Left kidney (tissue), 2 donors: ENCODE measurements around the gene SHISA7. TPM values are rescaled to one million over a fixed set of nuclear protein-coding genes. Genes with fewer than 3 reads are reported as not detected.
"Not testable (repeated sequence)": the region's sequence is repeated elsewhere in the genome, so short reads cannot be mapped to it uniquely, and the experiment has no call there.

Experiments
- DNase-seq: peaks from one replicate; pipeline ENCODE4 v3.0.0-alpha.2; 2013
- polyA plus RNA-seq: library from polyadenylated mRNA; unstranded; fragments of 120-200 nt; gene quantifications from one replicate; pipeline ENCODE4 v1.2.1, GENCODE V29; 2013; ENCODE audit not compliant: insufficient read length

Gene SHISA7
- polyA plus RNA-seq, 1 donor: 0.20 TPM

DNA sequence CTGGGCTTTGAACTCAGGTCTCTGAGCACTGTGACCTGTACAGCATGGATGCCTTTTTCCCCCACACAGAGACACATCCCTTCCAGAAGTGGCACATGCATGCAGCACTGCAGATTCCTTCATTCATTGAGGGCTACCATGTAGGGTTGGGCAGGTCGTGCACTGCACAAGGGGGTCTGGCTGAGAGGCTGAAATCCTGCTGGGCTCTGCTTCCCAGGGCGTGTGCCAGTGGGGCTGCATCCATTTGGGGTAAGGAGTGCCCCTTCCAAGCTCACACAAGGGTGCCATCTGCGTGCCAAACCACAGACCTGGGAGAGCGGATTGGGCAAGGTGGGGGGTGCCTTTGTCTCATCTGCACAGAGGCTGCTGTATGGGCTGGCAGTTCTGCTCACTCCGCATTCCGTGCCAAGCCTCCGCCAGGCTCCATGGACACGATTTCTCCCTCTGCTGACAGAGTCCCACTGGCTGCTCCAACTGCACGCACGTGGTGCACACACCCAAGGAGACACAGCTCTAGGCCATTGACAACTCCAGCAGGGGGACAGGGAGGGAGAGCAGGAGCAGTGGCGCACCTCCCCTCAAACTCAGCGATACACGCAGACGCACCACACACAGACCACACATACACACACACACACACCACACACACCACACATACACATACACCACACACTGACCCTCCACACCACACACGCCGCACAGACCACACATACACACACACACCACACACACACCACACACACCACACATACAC is 4.5 kb upstream of the SHISA7 start:
- no peak for DNase-seq

DNA sequence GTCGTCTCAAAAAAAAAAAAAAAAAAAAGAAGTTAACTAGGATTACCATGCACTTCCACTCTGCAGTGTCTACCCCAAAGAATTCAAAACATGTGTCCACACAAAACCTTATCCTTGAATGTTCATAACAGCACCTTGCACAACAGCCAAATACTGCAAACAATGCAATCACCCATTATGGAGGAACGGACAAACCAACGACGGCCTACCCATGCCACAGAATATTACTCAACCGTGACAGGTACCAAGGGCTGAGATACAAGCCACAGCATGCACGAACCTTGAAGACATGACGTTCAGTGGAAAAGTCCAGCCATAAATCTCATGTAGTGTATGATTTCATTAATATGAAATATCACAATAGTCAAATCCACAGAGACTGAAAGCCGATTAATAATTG is 3.0 kb upstream of the SHISA7 start:
- no peak for DNase-seq

DNA sequence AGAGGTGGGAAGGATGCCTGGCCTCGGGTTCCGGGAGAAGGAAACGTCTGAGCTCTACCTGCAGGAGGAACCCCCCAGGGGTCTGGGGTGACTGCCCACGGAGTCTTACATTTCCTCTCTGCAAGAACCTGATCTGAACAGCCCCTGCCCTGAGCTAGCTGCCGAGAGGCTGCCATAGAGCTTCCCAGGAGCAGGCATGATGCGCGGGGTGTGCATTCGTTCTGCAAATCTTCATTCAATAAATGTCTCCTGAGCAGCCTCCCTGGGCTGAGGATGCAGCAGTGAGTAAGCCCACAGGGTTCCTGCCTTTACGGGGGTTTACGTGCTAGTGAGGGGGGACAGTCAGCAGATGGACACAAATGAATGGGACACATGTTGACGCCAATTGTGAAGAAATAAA is 1.5 kb upstream of the SHISA7 start:
- DNase-seq: no peak

DNA sequence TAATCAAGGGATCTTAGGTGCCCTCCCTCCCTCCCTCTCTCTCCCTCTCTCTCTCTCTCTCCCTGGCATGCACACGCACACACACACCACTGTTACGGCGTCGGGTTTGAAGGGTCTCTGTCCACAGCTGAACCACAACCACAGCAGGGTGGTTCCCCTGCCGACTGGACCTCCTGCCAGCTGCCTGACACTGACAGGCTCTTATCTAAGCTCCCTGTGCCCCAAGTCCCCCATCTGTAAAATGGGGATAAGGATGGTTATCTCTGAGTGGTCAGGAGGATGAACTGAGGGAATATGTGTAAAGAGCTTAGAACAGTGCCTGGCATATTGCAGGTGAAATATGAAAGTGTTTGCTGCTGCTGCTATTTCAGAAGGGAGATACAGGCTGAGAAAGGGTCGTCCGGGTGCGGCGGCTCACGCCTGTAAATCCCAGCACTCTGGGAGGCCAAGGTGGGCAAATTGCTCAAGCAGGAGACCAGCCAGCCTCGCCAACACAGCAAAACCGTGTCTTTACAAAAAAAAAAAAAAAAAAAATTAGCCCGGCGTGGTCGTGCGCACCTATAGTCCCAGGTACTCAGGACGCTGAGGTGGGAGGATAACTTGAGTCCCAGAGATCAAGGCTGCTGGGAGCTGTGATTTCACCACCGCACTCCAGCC is 852 bp upstream of the SHISA7 start:
- DNase-seq: no peak

DNA sequence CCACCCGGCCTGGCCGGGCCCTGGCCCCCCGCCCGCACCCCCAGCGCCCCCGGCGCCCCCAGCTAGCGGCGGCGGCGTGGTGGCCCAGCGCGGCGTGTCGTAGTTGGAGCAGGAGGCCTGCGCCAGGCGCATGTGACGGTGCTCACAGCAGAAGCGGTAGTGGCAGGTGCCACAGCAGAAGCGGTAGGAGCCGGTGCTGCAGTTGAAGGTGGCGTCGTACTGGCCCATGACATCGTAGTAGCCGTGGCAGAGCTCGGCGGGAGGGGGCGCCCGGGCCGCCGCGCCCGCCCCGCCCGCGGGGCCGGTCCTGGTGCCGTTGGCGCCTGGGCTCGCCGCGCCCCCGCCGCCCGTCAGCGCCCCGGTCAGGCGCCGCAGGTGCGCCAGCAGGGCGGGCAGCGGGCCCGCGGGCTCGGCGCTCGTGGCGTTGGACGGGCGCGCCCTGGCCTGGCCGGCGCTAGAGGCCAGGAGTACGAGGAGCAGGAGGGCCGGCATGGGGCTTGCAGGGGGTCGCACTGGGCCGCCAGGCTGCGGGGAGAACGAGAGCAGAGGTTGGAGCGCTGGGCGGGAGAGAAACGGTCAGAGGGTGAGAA is 633 bp downstream of the SHISA7 start:
- no peak for DNase-seq

DNA sequence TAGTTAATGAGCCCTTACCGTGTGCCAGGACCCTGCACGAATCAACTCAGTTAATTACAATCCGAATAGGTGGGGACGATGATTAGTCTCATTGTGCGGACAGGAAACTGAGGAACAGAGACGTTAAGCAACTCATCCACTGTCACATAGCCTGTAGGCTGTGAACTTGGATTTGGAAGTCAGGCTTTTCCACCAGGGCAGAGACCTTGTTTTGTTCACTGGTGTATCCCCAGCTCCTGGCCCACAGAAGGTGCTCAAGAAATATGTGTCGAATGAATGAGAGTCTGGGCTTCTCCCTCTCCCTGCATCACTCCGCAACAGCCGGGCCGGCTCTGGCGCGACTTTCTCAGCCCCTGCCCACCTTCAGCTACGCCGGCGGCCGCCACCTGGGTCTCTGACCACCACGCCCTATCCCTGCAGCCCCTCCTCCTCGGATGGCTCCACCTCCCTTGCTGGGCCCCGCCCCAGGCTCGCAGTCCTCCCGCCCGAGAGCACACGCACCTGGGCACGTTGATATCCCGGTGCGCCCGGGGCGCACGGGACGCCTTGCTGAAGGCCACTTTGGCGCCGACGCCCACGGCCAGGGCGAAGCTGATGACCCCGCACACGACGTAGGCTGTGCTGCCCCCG is 1.3 kb downstream of the SHISA7 start:
- DNase-seq: no peak

DNA sequence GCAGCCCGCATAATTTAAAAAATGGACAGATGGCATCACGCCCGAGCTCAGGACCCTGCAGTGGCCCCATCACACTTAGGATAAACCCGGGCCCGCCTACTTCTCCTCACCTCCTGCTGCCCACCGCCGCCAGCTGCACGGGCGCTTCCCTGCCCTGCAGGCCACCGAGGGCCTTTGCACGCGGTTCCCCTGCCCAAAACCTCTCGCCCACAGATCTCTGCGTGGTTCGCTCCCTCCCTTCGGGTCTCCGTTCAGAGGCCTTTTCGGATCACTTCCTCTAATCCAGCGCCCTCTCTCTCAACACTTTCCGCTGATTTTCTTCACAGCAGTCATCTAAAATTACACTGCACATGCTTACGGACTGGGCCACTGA is 1.8 kb downstream of the SHISA7 start:
- DNase-seq: no peak

DNA sequence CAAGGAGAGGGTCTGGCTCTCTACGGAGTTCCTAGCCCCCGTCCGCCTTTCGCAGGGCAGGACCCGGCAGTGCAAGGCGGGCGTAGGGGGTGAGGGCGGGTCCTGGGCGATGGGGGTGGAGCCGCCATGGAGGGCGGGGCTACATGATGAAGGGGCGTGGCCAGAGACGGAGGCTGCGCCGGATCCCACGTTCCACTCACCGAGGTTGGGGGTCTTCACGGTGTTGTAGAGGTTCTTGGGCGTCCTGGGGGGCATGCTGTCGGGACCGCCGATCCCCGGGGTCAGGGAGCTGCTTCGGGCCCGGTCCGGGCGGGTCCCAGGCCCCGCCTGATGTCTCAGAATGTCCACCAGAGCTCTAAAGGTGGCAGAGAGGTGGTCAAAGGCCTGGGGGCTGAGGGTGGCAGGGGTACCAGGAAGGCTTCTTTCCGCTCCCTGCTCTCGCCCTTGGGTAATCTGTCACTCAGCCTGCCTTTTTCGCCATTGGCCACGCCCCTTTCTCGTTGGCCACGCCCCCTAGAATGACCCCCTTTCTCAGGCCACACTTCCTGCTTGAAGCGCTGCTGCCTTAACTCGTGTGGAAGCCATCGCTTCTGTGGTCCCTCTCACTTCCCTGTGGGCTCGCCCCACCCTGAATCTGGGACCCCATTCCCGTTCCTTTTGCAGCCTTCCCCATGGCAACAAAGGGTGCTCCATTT is 2.5 kb downstream of the SHISA7 start:
- no peak for DNase-seq

DNA sequence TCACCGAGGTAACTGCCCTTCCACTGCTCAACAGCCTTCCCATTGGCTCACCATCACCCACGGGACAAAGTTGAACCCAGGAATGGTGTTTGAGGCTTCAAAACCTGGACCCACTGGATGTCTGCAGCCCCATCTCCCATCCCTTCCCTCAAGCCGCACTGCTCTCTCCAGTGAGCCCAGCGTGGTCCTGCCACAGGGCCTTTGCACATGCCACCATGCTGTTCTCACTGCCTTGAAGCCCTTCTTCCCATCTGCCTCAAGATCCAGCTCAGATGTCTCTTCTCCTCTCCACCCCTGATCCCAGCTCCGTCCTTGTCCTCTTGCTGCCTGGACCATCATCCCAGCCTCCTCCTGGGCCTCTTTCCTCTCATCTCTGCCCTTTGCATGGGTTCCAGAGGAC is 4.0 kb downstream of the SHISA7 start:
- no peak for DNase-seq

DNA sequence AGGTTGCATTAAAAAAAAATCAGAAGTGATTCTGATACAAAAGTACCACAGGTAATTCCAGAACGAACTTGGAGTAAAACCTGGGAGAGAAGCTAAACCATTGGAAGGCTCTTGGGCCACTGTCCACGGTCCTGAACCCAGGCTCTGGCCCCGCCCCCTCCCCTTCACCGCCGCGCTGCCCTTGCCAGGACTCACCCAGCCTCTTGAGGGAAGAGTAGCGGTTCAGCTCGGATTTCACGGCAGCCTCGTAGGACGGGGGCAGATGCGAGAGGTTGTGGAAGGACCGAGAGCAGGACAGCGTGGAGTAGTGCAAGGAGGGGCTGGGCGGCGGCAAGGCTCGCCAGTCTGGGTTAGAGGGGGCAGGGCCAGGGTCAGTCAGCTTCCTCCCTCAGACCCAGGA is 5.7 kb downstream of the SHISA7 start:
- peak; percentile 75 for DNase-seq

DNA sequence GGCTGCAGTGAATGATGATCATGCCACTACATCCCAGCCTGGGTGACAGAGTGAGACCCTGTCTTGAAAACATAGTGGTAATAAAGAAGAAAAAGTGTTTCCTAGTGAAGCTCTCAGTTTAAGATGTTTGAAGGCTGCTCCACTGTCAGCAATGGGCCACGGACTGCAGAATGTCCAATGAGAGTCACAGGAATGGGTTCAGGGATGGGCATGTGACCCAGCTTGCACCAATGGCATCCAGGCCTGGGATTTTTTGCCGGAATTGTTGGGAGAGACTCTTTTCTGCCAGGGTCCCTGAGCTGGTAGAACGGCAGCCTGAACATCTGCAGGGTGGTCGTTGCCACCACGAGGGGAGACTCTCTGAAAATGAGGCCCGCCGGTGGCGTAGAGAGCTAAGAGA is 6.3 kb downstream of the SHISA7 start:
- DNase-seq: no peak

DNA sequence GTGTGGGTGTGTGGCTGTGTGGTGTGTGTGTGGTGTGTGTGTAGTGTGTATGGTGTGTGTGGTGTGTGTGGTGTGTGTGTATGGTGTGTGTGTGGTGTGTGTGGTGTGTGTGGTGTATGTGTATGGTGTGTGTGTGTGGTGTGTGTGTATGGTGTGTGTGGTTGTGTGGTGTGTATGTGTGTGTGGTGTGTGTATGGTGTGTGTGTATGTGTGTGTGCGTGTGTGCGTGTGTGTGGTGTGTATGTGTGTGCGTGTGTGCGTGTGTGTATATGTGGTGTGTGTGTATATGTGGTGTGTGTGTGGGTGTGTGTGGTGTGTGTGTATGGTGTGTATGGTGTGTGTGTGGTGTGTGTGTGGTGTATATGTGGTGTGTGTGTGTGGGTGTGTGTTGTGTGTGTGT is 8.1 kb downstream of the SHISA7 start:
- no peak for DNase-seq

DNA sequence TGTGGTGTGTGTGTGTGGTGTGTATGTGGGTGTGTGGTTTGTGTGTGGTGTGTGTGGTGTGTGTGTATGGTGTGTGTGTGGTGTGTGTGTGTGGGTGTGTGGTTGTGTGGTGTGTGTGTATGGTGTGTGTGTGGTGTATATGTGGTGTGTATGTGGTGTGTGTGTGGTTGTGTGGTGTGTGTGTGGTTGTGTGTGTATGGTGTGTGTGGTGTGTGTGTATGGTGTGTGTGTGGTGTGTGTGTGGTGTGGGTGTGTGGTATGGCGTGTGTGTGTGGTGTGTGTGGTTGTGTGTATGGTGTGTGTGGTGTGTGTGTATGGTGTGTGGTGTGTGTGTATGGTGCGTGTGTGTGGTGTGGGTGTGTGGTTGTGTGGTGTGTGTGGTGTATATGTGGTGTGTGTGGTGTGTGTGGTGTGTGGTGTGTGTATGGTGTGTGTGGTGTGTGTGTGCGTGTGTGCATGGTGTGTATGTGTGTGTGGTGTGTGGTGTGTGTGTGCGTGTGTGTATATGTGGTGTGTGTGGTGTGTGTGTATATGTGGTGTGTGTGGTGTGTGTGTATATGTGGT is 8.7 kb downstream of the SHISA7 start:
- DNase-seq: no peak

DNA sequence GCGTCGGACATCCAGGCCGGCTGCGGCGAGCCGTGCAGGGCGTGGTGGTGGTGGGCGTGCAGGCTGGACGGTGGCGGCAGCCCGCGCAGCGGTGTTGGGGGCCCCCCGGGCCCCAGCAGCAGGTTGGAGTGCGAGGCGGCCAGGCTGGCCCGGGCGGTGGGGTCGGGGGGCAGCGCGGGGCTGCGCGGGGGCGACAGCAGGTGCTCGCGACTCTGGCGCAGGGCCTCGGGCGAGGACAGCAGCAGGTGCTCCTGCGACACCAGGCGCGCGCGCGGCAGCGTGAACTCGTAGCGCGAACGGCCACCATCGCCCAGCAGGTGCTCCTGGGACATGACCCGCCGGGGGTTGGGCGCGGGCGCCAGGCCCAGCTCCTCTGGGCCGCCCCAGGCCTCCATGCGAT is 9.8 kb downstream of the SHISA7 start:
- DNase-seq: no peak

DNA sequence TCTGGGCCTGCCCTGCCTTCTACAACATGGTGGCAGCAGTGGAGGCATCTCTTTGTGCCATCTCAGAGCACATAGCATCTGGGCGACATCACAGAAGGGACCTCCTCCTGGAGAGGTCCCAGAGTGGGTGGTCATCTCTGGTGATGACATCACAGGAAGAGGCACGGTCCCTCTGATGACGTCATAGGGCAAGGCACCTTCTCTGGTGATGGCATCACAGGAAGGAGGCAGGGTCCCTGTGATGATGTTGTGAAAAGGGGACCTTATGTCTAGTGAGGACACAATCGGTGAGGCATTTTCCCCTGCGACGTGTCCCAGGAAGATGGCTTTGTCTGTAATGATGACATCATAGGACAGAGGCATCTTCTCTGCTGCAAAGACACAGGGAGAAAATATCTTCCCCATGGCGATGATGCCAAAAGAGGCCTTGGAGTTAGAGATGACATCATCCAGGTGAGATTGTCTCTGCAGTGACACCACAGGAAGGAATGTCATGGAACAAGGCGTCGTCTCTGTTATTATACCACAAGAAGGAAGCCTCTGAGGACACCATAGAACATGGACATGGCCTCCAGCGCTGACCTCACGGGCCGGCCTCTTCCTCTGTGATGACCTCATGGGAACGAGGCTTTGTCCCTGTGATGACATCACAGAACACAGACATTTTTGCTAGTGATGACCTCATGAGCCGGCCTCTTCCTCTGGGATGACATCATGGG is 10.7 kb downstream of the SHISA7 start:
- no peak for DNase-seq

DNA sequence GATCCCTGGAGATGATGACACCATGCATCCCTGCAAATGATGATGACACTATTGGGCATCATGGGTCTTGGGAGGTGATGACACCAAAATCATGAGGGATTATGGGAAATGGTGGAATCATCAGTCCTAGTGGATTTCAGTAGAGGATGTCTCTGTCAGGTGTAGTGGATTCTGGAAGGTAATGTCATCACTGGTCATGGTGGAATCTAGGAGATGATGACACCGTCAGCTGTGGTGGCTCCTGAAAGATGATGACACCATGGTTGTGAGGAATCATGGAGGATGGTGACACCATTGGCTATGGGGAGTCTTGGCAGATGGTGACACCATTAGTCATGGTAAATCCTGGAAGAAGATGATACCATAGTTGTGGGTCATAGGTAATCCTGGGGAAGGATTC is 11.9 kb downstream of the SHISA7 start:
- DNase-seq: no peak

DNA sequence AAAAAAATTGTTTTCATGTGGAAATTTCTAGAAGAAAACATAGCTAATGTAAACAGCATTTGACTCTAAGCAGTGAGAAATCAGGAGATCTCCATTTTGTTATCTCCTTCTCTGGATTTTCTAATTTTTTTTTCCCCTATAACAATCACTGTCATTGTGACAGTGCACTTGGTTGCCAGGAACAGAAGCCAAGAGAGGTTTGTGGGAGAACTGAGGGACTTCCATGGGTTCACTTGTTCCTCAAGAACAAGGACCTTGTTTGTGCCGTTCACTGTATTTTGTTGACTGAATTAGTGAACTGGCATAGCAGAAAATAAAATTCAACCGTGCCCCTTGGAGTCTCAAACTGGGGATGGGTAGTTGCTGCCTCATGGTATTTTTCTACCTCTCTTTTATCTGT is 17.1 kb downstream of the SHISA7 start:
- no peak for DNase-seq

DNA sequence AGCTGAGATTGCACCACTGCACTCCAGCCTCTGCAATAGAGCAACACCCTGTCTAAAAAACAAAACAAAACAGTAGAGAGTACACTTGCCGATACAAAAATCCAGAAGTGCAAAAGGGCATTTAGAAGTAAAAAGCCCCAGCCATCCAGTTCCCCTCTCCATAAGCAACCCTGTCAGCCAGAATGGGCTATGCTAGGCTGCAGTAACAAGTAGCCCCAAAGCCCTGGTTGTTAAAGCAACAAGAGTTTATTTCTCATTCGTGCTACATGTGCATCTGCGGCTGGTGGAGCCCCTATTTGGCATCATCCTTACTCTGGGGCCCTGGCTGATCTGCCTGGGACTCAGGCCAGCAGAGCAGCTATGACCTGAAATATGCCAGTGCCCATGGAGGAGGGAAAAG is 18.6 kb downstream of the SHISA7 start:
- DNase-seq: no peak

DNA sequence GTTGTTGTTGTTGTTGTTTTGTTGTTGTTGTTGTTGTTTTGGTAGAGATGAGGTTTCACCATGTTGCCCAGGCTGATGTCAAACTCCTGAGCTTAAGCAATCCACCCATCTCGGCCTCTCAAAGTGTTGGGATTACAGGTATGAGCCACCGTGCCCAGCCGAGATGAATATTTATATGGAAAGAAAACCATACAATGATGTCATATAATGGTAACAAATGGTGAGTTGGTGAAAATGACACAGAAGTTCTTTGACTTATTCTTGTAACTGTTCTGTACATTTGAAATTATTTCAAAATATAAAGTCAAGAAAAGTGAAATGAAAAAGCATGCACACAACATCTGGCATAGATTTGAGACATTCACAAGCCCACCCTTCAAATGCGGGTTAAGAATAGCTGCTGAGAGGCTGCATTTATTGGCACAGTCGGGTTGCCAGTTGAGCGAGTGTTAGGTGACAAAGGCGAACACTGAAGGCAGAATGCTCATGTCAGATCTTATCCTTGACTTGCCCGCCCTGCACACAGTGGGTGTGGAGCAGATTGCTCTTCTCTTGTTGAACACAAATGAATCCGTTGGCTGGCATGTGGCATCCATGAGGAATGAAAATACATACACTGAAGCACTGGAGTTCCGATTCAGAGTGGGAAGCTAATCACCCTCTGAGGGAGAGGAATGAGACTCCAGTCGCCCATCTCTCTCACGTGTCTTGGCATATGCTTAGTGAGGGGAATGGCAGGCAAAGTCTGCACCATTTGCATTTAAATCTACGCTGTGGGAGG is 19.7 kb downstream of the SHISA7 start:
- DNase-seq: no peak

DNA sequence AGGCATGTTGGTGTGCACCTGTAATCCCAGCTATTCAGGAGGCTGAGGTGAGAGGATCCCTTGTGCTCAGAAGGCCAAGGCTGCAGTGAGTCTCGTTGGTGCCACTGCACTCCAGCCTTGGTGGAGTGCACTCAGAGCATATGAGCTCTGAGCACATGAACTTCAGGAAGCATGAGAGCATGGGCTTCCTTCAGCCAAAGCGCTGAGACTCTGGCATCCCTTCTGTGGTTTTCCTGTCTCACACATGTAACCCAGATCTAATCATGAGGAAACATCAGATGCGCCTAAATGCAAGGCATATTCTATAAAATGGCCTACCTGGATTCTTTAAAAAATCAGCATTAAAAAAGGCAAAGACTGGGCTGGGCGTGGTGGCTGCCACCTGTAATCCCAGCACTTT is 21.8 kb downstream of the SHISA7 start:
- not testable (repeated sequence) for DNase-seq
